ENCODE results near the gene PMPCA.

The PMPCA gene

DNA sequence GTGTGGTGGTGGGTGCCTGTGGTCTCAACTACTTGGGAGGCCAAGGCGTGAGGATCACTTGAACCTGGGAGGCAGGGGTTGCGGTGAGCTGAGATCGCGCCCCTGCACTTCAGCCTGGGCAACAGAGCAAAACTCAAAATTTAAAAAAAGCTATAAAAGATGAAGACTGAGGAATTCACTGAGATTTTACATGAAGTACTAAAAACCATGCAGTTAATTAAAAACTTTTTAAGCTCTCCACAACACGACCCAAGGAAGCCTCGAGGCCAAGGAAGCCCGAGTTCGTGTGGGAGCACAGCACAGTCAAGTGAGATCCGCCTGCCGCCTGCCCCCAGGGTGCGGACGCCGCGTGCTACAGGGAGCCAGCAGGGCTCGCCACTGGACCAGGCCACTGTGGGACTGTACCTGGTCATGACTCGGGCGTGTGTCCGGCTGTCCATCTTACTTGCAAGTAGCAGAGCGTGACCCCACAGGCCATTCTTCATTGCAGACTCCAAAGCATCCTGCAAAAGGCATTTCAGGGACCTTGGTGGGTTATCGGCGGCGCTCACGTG is 50.4 kb downstream of the PMPCA start:
- H3K36me3 Mint-ChIP-seq, result peaks cover 100% of the 10 kb centered on the region
- DNase-seq (ENCODE audit: low spot score in 2 of 2), result no peak
- no peak overlapping the region for H3K4me3 Mint-ChIP-seq
- H3K4me1 Mint-ChIP-seq, result no peaks in the 10 kb centered on the region
- ATAC-seq, result no peak
- H3K9me3 Mint-ChIP-seq, result no peaks in the 10 kb centered on the region
- no peak overlapping the region for H3K27ac Mint-ChIP-seq

DNA sequence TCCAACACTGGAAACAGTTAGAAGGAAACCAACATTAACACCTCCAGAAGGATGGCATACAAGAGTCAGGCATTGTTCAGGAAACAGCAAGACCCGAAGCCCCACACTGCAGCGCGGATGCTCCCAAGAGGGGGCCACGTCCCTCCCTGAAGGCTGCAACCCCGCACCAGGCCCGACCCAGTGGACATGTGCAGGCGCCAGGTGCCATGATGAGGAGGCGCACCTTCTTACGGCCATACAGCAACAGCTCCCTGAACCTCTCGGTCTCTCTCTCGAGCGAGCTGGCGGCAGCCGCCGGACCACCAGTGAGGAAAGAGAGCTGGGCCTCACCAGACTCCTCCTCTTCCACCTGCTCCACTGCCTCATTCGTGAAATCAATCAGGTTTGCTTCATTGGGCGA is 52.2 kb downstream of the PMPCA start:
- ATAC-seq (no peak), DNase-seq (ENCODE audit: low spot score in 2 of 2) (no peak)
- Mint-ChIP-seq H3K4me1 (no peaks in the 10 kb centered on the region), H3K36me3 (peaks cover 100% of the 10 kb centered on the region), H3K9me3 (no peaks in the 10 kb centered on the region), H3K4me3 (no peak overlapping the region), H3K27ac (no peak overlapping the region)

DNA sequence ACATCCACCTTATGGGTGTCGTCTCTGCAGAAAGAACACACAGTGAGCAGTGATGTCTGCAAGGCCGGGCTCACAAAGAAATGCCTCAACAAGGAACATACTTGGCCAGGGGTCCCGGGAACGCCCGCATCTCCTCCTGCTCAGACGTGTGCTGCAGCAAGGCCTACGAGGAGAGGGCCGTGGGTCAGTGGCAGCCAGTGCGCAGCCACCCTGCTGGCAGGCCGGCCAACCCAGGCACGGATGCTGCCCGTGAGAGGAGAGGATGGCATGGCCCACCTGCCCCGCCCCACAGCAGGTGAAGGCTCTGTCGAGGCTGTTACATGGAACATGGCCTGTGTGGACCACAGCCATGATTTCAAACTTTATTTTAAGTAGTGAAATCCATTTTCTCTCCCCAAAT is 53.1 kb downstream of the PMPCA start:
- DNase-seq (ENCODE audit: low spot score in 2 of 2), result no peak
- Mint-ChIP-seq H3K9me3 (no peaks in the 10 kb centered on the region), H3K4me3 (no peak overlapping the region), H3K36me3 (peaks cover 100% of the 10 kb centered on the region), H3K4me1 (no peaks in the 10 kb centered on the region), H3K27ac (no peak overlapping the region)
- no peak for ATAC-seq

DNA sequence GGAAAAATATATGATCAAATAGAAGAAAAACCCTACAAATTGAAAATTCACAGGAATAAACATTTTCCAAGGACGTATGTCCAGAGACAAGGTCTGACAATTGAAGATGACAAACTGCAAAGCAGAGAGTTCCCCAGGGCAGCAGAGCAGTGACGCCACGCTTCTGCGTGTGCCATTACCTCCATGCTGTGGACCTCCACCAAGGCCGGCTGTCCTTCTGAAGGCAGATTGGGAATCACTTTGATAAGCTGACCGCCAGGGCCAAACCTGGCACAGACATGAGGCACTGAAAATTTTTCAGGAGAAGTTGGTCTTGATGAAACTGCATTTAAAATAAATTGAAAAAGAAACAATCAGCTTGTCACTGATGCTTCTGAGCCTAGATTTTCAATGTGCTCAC is 53.8 kb downstream of the PMPCA start:
- H3K4me1 Mint-ChIP-seq, result no peaks in the 10 kb centered on the region
- peaks cover 100% of the 10 kb centered on the region for H3K36me3 Mint-ChIP-seq
- ATAC-seq (no peak), DNase-seq (ENCODE audit: low spot score in 2 of 2) (no peak)
- no peaks in the 10 kb centered on the region for H3K9me3 Mint-ChIP-seq
- no peak overlapping the region for H3K4me3 Mint-ChIP-seq
- H3K27ac Mint-ChIP-seq, result no peak overlapping the region

DNA sequence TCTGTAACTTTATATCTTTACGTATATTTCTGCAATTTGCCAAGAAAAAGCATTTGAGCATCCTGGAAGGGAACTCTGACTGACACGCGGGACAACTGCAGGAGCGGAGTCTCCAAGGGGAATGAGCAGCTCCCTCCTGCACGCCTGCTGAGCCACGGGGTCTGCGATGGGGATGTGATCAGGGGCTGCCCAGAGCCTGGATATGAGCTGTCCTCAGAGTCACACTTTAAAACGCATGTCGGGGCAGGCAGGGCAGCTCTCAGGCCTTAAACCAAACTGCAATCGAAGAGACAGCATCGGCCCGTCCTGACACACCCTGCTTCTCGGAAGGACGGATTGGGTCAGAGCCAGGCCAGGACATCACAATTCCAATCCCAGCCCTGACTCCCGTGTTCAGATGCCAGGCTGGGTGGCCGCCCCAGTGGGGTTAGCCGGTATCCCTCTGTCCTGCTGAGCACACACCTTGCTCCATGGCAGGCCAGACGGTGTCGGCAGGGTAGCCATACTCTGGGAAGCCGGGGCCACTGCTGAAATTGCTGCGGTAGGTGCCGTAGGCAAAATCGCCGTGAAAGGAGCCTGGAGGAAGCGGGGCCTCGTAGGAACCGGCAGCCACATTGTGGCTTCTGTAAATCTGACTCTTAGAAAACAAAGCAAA is 55.2 kb downstream of the PMPCA start:
- DNase-seq (ENCODE audit: low spot score in 2 of 2), result no peak
- peaks cover 100% of the 10 kb centered on the region for H3K36me3 Mint-ChIP-seq
- H3K4me1 Mint-ChIP-seq, result no peaks in the 10 kb centered on the region
- H3K4me3 Mint-ChIP-seq, result no peak overlapping the region
- ATAC-seq, result no peak
- no peak overlapping the region for H3K27ac Mint-ChIP-seq
- H3K9me3 Mint-ChIP-seq, result no peaks in the 10 kb centered on the region

DNA sequence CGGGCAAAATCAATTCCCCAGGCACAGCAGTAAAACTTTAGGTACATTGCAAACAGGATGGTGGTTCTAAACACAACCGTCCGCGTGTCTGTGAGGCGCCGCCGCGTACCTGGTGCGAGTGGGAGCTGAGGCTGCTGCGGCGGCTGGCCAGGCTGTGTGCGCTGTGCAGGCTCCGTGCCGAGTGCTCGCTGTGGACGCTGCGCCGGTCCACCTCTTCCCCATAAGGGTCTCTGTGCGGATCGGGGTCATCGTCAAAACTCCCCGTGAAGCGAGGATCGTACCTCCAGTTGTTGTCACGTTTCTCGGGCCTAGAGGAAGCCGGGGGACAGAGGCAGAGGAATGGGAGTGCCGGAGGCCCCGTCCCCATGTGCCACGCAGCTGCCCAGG is 55.7 kb downstream of the PMPCA start:
- Mint-ChIP-seq H3K36me3 (peaks cover 100% of the 10 kb centered on the region), H3K9me3 (no peaks in the 10 kb centered on the region), H3K4me3 (no peak overlapping the region), H3K27ac (no peak overlapping the region), H3K4me1 (no peaks in the 10 kb centered on the region)
- no peak for ATAC-seq
- DNase-seq (ENCODE audit: low spot score in 2 of 2), result no peak

DNA sequence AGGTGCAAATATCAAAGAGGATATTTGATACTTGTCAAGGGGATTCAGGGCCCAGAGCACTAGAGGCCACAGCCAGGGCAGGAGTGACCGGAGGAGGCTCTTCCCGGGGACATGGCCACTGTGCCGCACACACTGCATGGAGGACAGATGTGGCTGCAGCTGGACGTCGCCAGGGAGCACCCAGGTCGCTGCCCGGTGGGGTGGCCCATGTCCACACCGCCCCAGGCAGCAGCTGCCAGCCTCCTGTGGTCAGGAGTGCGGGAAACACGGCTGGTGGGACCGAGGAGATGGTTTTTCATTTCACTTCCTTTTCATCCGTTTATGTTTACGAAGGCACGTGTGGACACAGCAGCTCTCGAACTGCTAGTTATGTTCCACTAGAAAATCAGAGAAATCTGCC is 57.3 kb downstream of the PMPCA start:
- no peak for ATAC-seq
- no peaks in the 10 kb centered on the region for H3K9me3 Mint-ChIP-seq
- H3K36me3 Mint-ChIP-seq, result peaks cover 99% of the 10 kb centered on the region
- H3K4me3 Mint-ChIP-seq, result no peak overlapping the region
- no peaks in the 10 kb centered on the region for H3K4me1 Mint-ChIP-seq
- no peak overlapping the region for H3K27ac Mint-ChIP-seq
- DNase-seq (ENCODE audit: low spot score in 2 of 2), result no peak

DNA sequence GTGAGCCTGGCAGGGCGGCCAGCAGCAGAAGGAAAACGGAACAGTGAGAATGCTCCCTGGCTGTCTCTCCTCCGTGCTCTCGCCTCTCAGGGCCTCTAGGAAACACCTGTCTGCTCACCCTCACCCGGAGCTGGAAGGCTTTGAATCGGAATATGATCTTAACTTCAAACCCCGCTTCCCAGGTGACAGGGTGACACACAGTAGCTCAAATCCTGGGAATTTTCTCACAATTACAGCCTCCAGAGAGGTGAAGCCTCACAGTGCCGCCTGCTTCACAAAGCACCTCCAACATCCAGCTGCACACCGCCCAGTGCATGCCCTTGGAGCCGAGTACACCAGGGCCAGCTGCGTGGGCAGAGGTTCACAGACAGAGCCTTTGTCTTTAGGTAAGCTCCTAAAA is 59.9 kb downstream of the PMPCA start:
- Mint-ChIP-seq H3K4me1 (no peaks in the 10 kb centered on the region), H3K36me3 (peaks cover 99% of the 10 kb centered on the region)

DNA sequence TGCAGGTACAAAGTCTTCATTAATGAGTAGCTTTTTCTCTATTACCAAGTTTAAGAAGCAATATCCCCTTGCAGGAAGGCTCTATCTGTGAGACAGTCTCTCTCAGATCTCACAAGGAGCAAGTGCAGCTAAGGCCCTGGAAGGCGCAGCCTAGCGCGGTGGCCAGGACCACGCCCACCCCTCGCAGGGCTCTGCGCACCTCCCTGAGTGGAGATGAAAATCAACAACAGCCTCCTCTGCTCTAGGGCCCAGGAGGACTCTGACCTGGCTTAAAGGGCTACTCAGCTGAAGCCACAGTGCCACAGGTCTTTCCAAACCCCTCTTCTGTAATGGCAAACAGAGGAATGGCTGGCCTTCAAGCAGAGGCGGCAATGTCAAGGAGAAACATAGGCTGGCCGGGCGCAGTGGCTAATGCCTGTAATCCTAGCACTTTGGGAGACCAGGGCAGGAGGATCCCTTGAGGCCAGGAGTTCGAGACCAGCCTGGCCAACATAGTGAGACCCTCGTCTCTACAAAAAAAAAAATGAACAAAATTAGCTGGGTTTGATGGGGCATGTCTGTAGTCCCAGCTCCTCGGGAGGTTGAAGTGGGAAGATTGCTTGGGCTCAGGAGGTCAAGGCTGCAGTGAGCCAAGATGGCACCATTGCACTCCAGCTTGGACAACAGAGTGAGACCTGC is 60.5 kb downstream of the PMPCA start:
- ATAC-seq (no peak), DNase-seq (ENCODE audit: low spot score in 2 of 2) (no peak)
- H3K4me3 Mint-ChIP-seq, result no peak overlapping the region
- H3K4me1 Mint-ChIP-seq, result no peaks in the 10 kb centered on the region
- H3K9me3 Mint-ChIP-seq, result no peaks in the 10 kb centered on the region
- H3K36me3 Mint-ChIP-seq, result peaks cover 99% of the 10 kb centered on the region
- H3K27ac Mint-ChIP-seq, result peak overlapping the region; percentile 58

More for the DNA sequence above, 59.9 kb downstream of the PMPCA start:
- ATAC-seq (no peak), DNase-seq (ENCODE audit: low spot score in 2 of 2) (no peak)
- Mint-ChIP-seq H3K27ac (no peak overlapping the region), H3K9me3 (no peaks in the 10 kb centered on the region), H3K4me3 (no peak overlapping the region)

DNA sequence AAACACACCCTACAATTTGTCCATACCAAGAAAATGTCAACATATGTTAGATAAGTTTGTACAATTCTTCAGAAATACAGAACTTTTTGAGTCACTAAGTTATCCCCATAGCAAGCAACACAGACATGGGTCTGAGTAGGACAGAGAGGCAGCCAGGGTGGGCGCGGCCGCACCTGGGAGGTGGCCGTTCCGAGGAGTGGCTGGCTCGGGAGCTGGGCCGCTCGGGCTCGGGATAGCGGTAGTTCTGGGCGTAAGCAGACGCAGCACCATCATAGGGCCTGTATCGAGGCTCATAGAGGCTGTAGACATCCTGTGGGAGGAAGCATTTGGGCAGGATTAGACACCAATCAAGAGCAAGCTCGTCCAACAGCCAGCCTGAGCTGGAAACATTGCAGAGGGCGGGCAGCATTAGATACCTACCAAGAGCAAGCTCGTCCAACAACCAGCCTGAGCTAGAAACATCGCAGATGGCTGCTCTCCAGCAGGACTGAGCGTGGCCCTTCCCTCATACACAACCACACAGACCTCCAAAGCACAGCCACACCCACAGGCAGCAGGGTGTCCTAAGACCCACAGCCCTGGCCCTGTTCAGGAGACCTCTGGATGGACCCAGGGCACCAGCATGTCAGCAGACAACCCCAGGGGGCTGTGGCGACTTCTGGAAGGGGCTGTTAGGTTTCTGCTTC is 61.5 kb downstream of the PMPCA start:
- peaks cover 99% of the 10 kb centered on the region for H3K36me3 Mint-ChIP-seq
- no peak overlapping the region for H3K4me3 Mint-ChIP-seq
- DNase-seq (ENCODE audit: low spot score in 2 of 2), result no peak
- no peaks in the 10 kb centered on the region for H3K9me3 Mint-ChIP-seq
- no peak for ATAC-seq
- no peaks in the 10 kb centered on the region for H3K4me1 Mint-ChIP-seq
- no peak overlapping the region for H3K27ac Mint-ChIP-seq

DNA sequence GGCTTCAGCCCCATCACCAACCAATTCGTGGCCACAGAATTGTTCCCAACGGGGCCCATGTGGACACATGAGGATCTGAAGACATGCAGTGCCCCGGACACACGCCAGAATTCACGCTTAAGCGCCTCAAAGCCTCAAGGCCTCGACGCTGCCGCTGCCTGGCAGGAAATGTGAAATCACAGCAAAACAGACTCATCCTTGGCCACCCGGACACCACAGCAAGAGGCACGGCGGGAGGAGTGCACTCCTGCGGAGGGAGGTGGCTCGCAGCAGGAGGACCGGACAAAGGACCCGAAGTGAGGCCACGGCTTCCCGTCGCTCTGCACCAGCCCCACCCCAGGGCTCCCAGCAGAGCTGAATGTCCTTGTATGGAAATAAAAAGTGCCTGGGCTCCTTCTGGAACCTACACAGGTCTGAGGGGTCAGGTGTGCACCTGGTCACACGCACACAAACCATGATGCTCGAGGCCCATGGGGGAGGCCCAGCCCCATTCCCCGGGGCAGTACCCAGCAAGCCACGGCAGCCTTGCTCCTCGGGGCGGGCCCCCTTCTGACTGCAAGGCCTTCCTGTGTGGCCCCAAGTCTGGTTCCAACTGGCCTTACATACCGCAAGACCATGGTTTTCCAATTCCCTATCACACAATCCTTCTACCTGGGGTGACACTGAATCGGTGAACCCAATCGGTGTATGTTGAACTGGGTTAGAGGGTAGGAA is 62.3 kb downstream of the PMPCA start:
- ATAC-seq, result no peak
- peaks cover 99% of the 10 kb centered on the region for H3K36me3 Mint-ChIP-seq
- no peak overlapping the region for H3K27ac Mint-ChIP-seq

DNA sequence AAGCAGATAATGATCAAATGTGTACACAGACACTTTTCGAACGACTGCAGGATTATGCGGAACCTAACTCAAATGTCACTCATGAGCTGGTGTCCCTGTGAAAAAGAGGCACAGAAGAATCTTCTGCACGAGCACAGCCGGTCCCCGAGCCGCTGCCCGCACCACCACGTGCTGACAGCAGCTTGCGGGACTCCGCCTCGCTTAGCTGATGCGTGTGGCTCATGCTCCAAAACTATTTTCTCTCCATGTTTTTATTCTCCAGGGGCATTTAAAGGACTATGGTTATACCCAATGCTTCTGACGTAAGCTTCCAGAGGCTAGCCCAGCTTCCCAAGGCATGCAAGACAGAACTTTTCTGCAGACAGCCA is 62.9 kb downstream of the PMPCA start:
- Mint-ChIP-seq H3K9me3 (no peaks in the 10 kb centered on the region), H3K4me3 (no peak overlapping the region), H3K4me1 (peaks cover 2% of the 10 kb centered on the region), H3K27ac (no peak overlapping the region), H3K36me3 (peaks cover 99% of the 10 kb centered on the region)
- no peak for DNase-seq (ENCODE audit: low spot score in 2 of 2)
- no peak for ATAC-seq

More for the DNA sequence above, 62.3 kb downstream of the PMPCA start:
- Mint-ChIP-seq H3K4me1 (no peaks in the 10 kb centered on the region), H3K4me3 (no peak overlapping the region), H3K9me3 (no peaks in the 10 kb centered on the region)
- no peak for DNase-seq (ENCODE audit: low spot score in 2 of 2)

All from stimulated activated effector memory CD8-positive, alpha-beta T cell treated with anti-CD3 and anti-CD28 coated beads, Interleukin-12 subunit alpha, Interleukin-12 subunit beta, amount 100 ng/mL, for 72 hours (primary cell).